OCI-LY7 (cell line): ENCODE results near the gene RHOXF1.
"Not testable (repeated sequence)": the region's sequence is repeated elsewhere in the genome, so short reads cannot be mapped to it uniquely, and the experiment has no call there.

Source experiments
- EZH2phosphoT487 ChIP-seq: fragments of 200-600 bp; sonication (generic); IDR thresholded peaks from 2 replicates; pipeline ENCODE4 v1.6.1; 2018; ENCODE audit warnings: low read depth, borderline replicate concordance, mild to moderate bottlenecking, mixed run types, antibody characterized with exemption, low read length, moderate library complexity, mixed read lengths
- TF ChIP-seq, protein P1 (sequence below): fragments of 200-600 bp; sonication (generic); conservative IDR thresholded peaks from 2 replicates; pipeline ENCODE4 v1.5.1; 2014; ENCODE audit warnings: mild to moderate bottlenecking, antibody characterized with exemption, low read length, moderate library complexity, mixed read lengths

DNA sequence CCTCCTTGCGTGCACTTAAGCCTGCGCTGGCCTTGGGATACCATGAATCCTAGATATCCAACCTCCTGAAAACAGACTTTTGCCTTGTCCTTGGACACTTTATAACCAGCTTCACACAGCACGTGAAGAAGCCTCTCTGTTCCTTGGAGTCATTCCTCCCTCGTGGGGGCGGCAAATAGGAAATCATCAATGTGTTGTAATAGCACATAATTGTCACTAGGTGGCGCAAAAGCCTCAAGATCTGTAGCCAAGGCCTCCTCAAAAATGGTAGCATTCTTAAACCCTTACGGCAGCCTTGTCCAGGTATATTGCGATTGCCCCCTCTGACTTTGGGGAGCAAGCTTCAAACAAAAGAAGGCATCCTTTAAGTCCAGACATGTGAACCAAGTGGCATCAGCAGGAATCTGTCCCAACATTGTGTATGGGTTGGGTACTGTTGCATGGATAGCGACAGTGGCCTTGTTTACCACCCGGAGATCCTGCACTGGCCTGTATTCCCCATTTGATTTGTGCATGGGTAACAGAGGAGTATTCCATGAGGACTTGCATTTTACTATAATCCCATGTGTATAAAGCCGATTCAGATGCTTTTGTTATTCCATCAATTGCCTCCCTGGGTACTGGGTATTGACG is 30.0 kb downstream of the RHOXF1 start:
- TF ChIP-seq, protein P1, sequence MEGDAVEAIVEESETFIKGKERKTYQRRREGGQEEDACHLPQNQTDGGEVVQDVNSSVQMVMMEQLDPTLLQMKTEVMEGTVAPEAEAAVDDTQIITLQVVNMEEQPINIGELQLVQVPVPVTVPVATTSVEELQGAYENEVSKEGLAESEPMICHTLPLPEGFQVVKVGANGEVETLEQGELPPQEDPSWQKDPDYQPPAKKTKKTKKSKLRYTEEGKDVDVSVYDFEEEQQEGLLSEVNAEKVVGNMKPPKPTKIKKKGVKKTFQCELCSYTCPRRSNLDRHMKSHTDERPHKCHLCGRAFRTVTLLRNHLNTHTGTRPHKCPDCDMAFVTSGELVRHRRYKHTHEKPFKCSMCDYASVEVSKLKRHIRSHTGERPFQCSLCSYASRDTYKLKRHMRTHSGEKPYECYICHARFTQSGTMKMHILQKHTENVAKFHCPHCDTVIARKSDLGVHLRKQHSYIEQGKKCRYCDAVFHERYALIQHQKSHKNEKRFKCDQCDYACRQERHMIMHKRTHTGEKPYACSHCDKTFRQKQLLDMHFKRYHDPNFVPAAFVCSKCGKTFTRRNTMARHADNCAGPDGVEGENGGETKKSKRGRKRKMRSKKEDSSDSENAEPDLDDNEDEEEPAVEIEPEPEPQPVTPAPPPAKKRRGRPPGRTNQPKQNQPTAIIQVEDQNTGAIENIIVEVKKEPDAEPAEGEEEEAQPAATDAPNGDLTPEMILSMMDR, result not testable (repeated sequence)
- TF ChIP-seq EZH2phosphoT487, result not testable (repeated sequence)
